PC-9 (cell line): ENCODE data around the gene EPB41L5. TPM values are rescaled to one million over a fixed set of nuclear protein-coding genes. Genes with fewer than 3 reads are reported as not detected.

Experiments
- BruUV-seq: library from RNA; stranded (reverse); fragments of 400-500 nt; replicated peaks from 2 replicates; lab custom pipeline; 2021; lab: Mats Ljungman, UMichigan
- CTCF ChIA-PET: fragments of 300-600 bp; sonication (Branson Sonifier 250); formaldehyde crosslinking; loops from one replicate; lab custom pipeline; 2022; ENCODE audit warnings: antibody characterized with exemption; lab: Charles Lee
- POLR2A ChIA-PET: fragments of 300-600 bp; sonication (Branson Sonifier 250); formaldehyde crosslinking; loops from one replicate; lab custom pipeline; 2022; ENCODE audit warnings: antibody characterized with exemption; ENCODE audit not compliant: unreplicated experiment; lab: Charles Lee
- DNase-seq, 2 experiments: peaks; one replicate each; pipeline versions ENCODE4 v3.0.0 to v3.0.0-alpha.2; 2015 to 2022; ENCODE audit warnings: mixed read lengths in 1 of 2
- H2AFZ ChIP-seq: fragments of 200-600 bp; sonication (generic); 2 replicates; pipeline ENCODE4 v1.8.1; 2017; ENCODE audit warnings: antibody characterized with exemption
- H3F3A ChIP-seq: fragments of 200-600 bp; sonication (generic); 2 replicates; pipeline ENCODE4 v1.8.1; 2017; ENCODE audit warnings: antibody characterized with exemption, mild to moderate bottlenecking, low read depth; ENCODE audit not compliant: insufficient read depth
- H3K27ac ChIP-seq: fragments of 200-600 bp; sonication (generic); 2 replicates; pipeline ENCODE4 v1.6.1; 2016; ENCODE audit warnings: mixed run types
- H3K27me3 ChIP-seq: fragments of 200-600 bp; sonication (generic); 2 replicates; pipeline ENCODE4 v1.6.1; 2016; ENCODE audit warnings: low read depth, mixed run types; ENCODE audit not compliant: insufficient read depth
- H3K36me3 ChIP-seq: fragments of 200-600 bp; sonication (generic); 2 replicates; pipeline ENCODE4 v1.6.1; 2016; ENCODE audit warnings: low read depth, mixed run types
- H3K4me1 ChIP-seq: fragments of 200-600 bp; sonication (generic); replicated peaks from 2 replicates; pipeline ENCODE4 v1.6.1; 2016; ENCODE audit warnings: mixed run types; ENCODE audit not compliant: insufficient read depth
- H3K4me2 ChIP-seq: fragments of 200-600 bp; sonication (generic); 2 replicates; pipeline ENCODE4 v1.6.1; 2017; ENCODE audit warnings: mixed run types
- H3K4me3 ChIP-seq: fragments of 200-600 bp; sonication (generic); 2 replicates; pipeline ENCODE4 v1.6.1; 2016; ENCODE audit warnings: mixed run types
- H3K79me2 ChIP-seq: fragments of 200-600 bp; sonication (generic); 2 replicates; pipeline ENCODE4 v1.6.1; 2017; ENCODE audit warnings: low read depth, mixed run types
- H3K9me2 ChIP-seq: fragments of 200-600 bp; sonication (generic); 2 replicates; pipeline ENCODE4 v1.8.1; 2017; ENCODE audit warnings: mild to moderate bottlenecking; ENCODE audit not compliant: insufficient read depth
- H3K9me3 ChIP-seq: fragments of 200-600 bp; sonication (generic); 2 replicates; pipeline ENCODE4 v1.8.1; 2016; ENCODE audit warnings: low read depth; ENCODE audit not compliant: insufficient read depth
- H4K20me1 ChIP-seq: fragments of 200-600 bp; sonication (generic); 2 replicates; pipeline ENCODE4 v1.8.1; 2017; ENCODE audit not compliant: insufficient read depth
- CTCF ChIP-seq: fragments of 200-600 bp; sonication (generic); conservative IDR thresholded peaks from 2 replicates; pipeline ENCODE4 v1.6.1; 2017; ENCODE audit warnings: mixed run types, antibody characterized with exemption, mild to moderate bottlenecking, moderate library complexity
- EZH2 ChIP-seq: fragments of 200-600 bp; sonication (generic); IDR thresholded peaks from 2 replicates; pipeline ENCODE4 v1.8.0; 2017; ENCODE audit warnings: antibody characterized with exemption, low read depth
- intact Hi-C: fragments of 100-400 bp; cut with micrococcal nuclease; formaldehyde crosslinking; loops from one replicate; pipeline ENCODE4 v1.10.0; 2022; ENCODE audit not compliant: unreplicated experiment
- total RNA-seq: library from RNA; stranded (reverse); gene quantifications from 2 replicates; pipeline ENCODE4 v1.2.3, GENCODE V29; 2021

EPB41L5 gene
- total RNA-seq, 1 experiment from 2014 or later = 18.4 TPM

- H3F3A ChIP-seq = no peaks in the 10 kb centered on the region
- no peaks in the 10 kb centered on the region for H3K79me2 ChIP-seq
- TF ChIP-seq CTCF (peak; percentile 49; the same call in 1 of the 2 replicates), EZH2 (no peak)
- no peak overlapping the region for H3K27ac ChIP-seq
- H4K20me1 ChIP-seq = no peaks in the 10 kb centered on the region
- H3K4me2 ChIP-seq = no peak overlapping the region
- H2AFZ ChIP-seq = no peak overlapping the region
- H3K36me3 ChIP-seq = no peaks in the 10 kb centered on the region
- no peak overlapping the region for H3K4me3 ChIP-seq
- DNase-seq = no peak
- CTCF ChIA-PET = no interaction called here
- POLR2A ChIA-PET = no interaction called here
- BruUV-seq = no TSS peak
- H3K9me3 ChIP-seq = no peaks in the 10 kb centered on the region
- no peaks in the 10 kb centered on the region for H3K4me1 ChIP-seq
- no peaks in the 10 kb centered on the region for H3K9me2 ChIP-seq
- intact Hi-C loops = no loop called here
- H3K27me3 ChIP-seq = no peaks in the 10 kb centered on the region
These were observed 193.2 kb downstream of the EPB41L5 start for GRCh38 chr2:120206022-120206581.

DNA sequence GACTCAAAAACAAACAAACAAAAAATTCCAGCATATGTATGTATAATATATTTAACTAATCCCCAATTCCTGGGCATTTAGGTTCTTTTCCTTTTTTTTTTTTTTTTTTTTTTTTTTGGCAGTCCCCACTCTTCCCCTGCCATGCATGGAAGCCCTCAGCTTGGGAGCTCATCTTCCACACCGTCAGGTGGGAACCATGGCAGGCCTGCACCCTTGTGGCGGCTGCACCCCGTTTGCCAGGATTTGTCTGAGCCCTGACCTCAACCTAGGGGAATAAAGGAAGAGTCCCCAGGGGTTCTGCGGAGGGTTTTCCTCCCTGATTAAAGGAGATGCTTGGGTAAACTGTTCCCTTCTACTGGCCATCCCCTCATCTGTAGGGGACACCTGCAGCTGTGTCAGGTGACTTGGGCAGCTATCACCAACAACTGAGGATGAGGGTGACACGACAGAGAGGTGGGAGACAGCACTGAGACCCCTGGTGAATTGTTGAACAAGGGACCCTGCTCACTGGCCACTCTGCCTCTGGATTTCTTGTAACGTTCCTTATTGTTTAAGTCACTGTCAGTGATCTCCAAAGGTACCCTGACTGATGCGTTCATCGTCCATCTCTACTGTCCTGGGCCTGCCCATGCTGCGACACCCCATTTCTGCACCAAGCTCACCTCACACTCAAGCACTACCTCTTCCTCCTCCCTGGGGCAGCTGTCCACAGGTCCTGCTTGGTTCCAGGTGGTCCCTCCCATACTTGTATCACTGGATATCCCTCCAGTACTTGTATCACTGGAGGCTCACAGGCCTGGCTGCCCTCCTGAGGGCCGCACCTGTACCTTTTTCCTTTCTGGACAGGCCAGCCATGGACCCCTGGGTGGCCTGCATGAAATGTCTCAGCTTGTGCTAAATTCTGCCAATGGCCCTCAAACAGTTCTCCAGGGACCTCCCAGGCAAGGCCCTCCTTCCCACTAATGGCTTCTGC is 195.8 kb downstream of the EPB41L5 start:
- H3K27ac ChIP-seq = no peak overlapping the region
- H3K4me2 ChIP-seq = no peak overlapping the region
- no peak overlapping the region for H3K4me3 ChIP-seq
- ChIA-PET POLR2A (interaction anchor here (0.6 kb wide), 1 partner anchor 112 kb away, joined by 4 read pairs; no protein-coding TSS in a partner anchor), CTCF (no interaction called here)
- H3K36me3 ChIP-seq = no peaks in the 10 kb centered on the region
- TF ChIP-seq EZH2 (no peak), CTCF (no peak)
- no peak for DNase-seq
- no peaks in the 10 kb centered on the region for H4K20me1 ChIP-seq
- H2AFZ ChIP-seq = no peak overlapping the region
- BruUV-seq = no TSS peak
- H3K79me2 ChIP-seq = no peaks in the 10 kb centered on the region
- H3K9me3 ChIP-seq = no peaks in the 10 kb centered on the region
- no peaks in the 10 kb centered on the region for H3K27me3 ChIP-seq
- H3F3A ChIP-seq = no peaks in the 10 kb centered on the region
- intact Hi-C loops = no loop called here
- H3K9me2 ChIP-seq = no peaks in the 10 kb centered on the region
- H3K4me1 ChIP-seq = no peaks in the 10 kb centered on the region

- Histone ChIP-seq H3K27ac (no peak overlapping the region), H3F3A (no peaks in the 10 kb centered on the region), H2AFZ (no peak overlapping the region), H3K4me1 (no peaks in the 10 kb centered on the region), H3K36me3 (no peaks in the 10 kb centered on the region), H3K9me2 (no peaks in the 10 kb centered on the region), H3K4me3 (no peak overlapping the region), H3K27me3 (no peaks in the 10 kb centered on the region), H4K20me1 (no peaks in the 10 kb centered on the region), H3K4me2 (no peak overlapping the region), H3K79me2 (no peaks in the 10 kb centered on the region), H3K9me3 (no peaks in the 10 kb centered on the region)
- TF ChIP-seq EZH2 (no peak), CTCF (no peak)
- ChIA-PET POLR2A (no interaction called here), CTCF (no interaction called here)
- BruUV-seq = no TSS peak
- intact Hi-C loops = no loop called here
- no peak for DNase-seq
These were observed 196.8 kb downstream of the EPB41L5 start for GRCh38 chr2:120209427-120210269.
